H9 (cell line): ENCODE results near the gene MICB. TPM values are rescaled to one million over a fixed set of nuclear protein-coding genes. Genes with fewer than 3 reads are reported as not detected.

ENCODE experiments used
- DNase-seq: peaks from one replicate; pipeline ENCODE4 v3.0.0-alpha.2; 2017
- H2AFZ ChIP-seq: one replicate; pipeline ENCODE4 v1.6.1; 2013; ENCODE audit warnings: mild to moderate bottlenecking, low read length, control low read depth, moderate library complexity
- H2AK5ac ChIP-seq: 2 replicates; pipeline ENCODE4 v1.6.1; 2013; ENCODE audit warnings: low read length, control low read depth, mixed read lengths; ENCODE audit not compliant: insufficient read length
- H2BK120ac ChIP-seq: one replicate; pipeline ENCODE4 v1.6.1; 2013; ENCODE audit warnings: low read depth, mild to moderate bottlenecking, low read length, control low read depth, inconsistent platforms; ENCODE audit not compliant: poor library complexity, severe bottlenecking
- H2BK12ac ChIP-seq: 2 replicates; pipeline ENCODE4 v1.6.1; 2013; ENCODE audit warnings: low read length, control low read depth, mixed read lengths, low read depth; ENCODE audit not compliant: insufficient read length
- H2BK15ac ChIP-seq: 2 replicates; pipeline ENCODE4 v1.6.1; 2013; ENCODE audit warnings: low read depth, low read length, control low read depth
- H2BK20ac ChIP-seq: one replicate; pipeline ENCODE4 v1.6.1; 2013; ENCODE audit warnings: low read depth, mild to moderate bottlenecking, low read length, control low read depth, inconsistent platforms; ENCODE audit not compliant: poor library complexity, severe bottlenecking
- H2BK5ac ChIP-seq: 2 replicates; pipeline ENCODE4 v1.6.1; 2013; ENCODE audit warnings: low read length, control low read depth, mixed read lengths; ENCODE audit not compliant: insufficient read length
- H3K14ac ChIP-seq: 2 replicates; pipeline ENCODE4 v1.6.1; 2013; ENCODE audit warnings: low read length, control low read depth; ENCODE audit not compliant: insufficient read depth
- H3K18ac ChIP-seq: 2 replicates; pipeline ENCODE4 v1.6.1; 2013; ENCODE audit warnings: low read depth, mild to moderate bottlenecking, mixed read lengths, low read length, control low read depth; ENCODE audit not compliant: insufficient read length
- H3K23ac ChIP-seq: 2 replicates; pipeline ENCODE4 v1.6.1; 2013; ENCODE audit warnings: low read length, control low read depth, mixed read lengths, low read depth; ENCODE audit not compliant: insufficient read length
- H3K23me2 ChIP-seq: 2 replicates; pipeline ENCODE4 v1.6.1; 2013; ENCODE audit warnings: low read depth, mild to moderate bottlenecking, mixed read lengths, low read length, control low read depth; ENCODE audit not compliant: insufficient read length, poor library complexity, severe bottlenecking
- H3K27ac ChIP-seq: 2 replicates; pipeline ENCODE4 v1.5.1; 2013; ENCODE audit warnings: low read length, control low read depth, mixed read lengths, low read depth; ENCODE audit not compliant: insufficient read length
- H3K27me3 ChIP-seq: 2 replicates; pipeline ENCODE4 v1.6.1; 2013; ENCODE audit warnings: low read length, control low read depth, inconsistent platforms; ENCODE audit not compliant: insufficient read depth
- H3K4ac ChIP-seq: 2 replicates; pipeline ENCODE4 v1.6.1; 2013; ENCODE audit warnings: low read depth, mild to moderate bottlenecking, control low read depth, inconsistent platforms, low read length, moderate library complexity
- H3K4me1 ChIP-seq: 2 replicates; pipeline ENCODE4 v1.6.1; 2013; ENCODE audit warnings: low read length, control low read depth, inconsistent platforms; ENCODE audit not compliant: insufficient read depth
- H3K4me2 ChIP-seq: 2 replicates; pipeline ENCODE4 v1.6.1; 2013; ENCODE audit warnings: low read length, control low read depth, mixed read lengths; ENCODE audit not compliant: insufficient read length, insufficient read depth
- H3K56ac ChIP-seq: 2 replicates; pipeline ENCODE4 v1.6.1; 2013; ENCODE audit warnings: low read depth, mild to moderate bottlenecking, mixed read lengths, low read length, control low read depth; ENCODE audit not compliant: insufficient read length
- H3K79me1 ChIP-seq: 2 replicates; pipeline ENCODE4 v1.6.1; 2013; ENCODE audit warnings: low read depth, mild to moderate bottlenecking, moderate library complexity, low read length, control low read depth, inconsistent platforms; ENCODE audit not compliant: insufficient read depth, poor library complexity, severe bottlenecking
- H3K79me2 ChIP-seq: 2 replicates; pipeline ENCODE4 v1.6.1; 2013; ENCODE audit warnings: low read length, control low read depth, inconsistent platforms; ENCODE audit not compliant: insufficient read depth
- H3K9ac ChIP-seq: 2 replicates; pipeline ENCODE4 v1.6.1; 2013; ENCODE audit warnings: low read length, control low read depth, mixed read lengths; ENCODE audit not compliant: insufficient read length; ENCODE audit errors: extremely low read depth
- H3K9me3 ChIP-seq: one replicate; pipeline ENCODE4 v1.6.1; 2013; ENCODE audit warnings: low read depth, low read length, inconsistent platforms; ENCODE audit not compliant: control insufficient read depth
- H3T11ph ChIP-seq: one replicate; pipeline ENCODE4 v1.6.1; 2013; ENCODE audit warnings: mild to moderate bottlenecking, low read length, control low read depth, inconsistent platforms
- H4K20me1 ChIP-seq: one replicate; pipeline ENCODE4 v1.6.1; 2013; ENCODE audit not compliant: control insufficient read depth, insufficient read length, insufficient read depth
- H4K5ac ChIP-seq: 2 replicates; pipeline ENCODE4 v1.6.1; 2013; ENCODE audit warnings: low read depth, mild to moderate bottlenecking, mixed read lengths, low read length, control low read depth; ENCODE audit not compliant: insufficient read length
- H4K8ac ChIP-seq: replicated peaks from 2 replicates; pipeline ENCODE4 v1.6.1; 2013; ENCODE audit warnings: low read length, control low read depth, mixed read lengths, low read depth; ENCODE audit not compliant: insufficient read length
- H4K91ac ChIP-seq: 2 replicates; pipeline ENCODE4 v1.6.1; 2013; ENCODE audit warnings: low read depth, mild to moderate bottlenecking, moderate library complexity, mixed read lengths, low read length, control low read depth; ENCODE audit not compliant: insufficient read length
- H3K27ac Mint-ChIP-seq, 3 experiments: 2 replicates in 2 of 3; 3 replicates in 1 of 3; pipeline ENCODE4 v1.8.0; 2020 to 2021; ENCODE audit warnings: mixed read lengths in 3 of 3, mild to moderate bottlenecking in 1 of 3, moderate library complexity in 1 of 3
- H3K27me3 Mint-ChIP-seq: 2 replicates; pipeline ENCODE4 v1.8.0; 2021; ENCODE audit warnings: low read depth, mild to moderate bottlenecking, moderate library complexity, mixed read lengths
- H3K36me3 Mint-ChIP-seq, 3 experiments: 2 replicates in 2 of 3; 3 replicates in 1 of 3; pipeline ENCODE4 v1.8.0; 2020 to 2021; ENCODE audit warnings: low read depth in 3 of 3, mixed read lengths in 3 of 3; ENCODE audit not compliant: insufficient read depth in 1 of 3
- H3K4me1 Mint-ChIP-seq, 2 experiments: 2 replicates each; pipeline ENCODE4 v1.8.0; 2020; ENCODE audit warnings: mixed read lengths in 2 of 2
- H3K4me3 Mint-ChIP-seq, 2 experiments: 2 replicates in 1 of 2; 3 replicates in 1 of 2; pipeline ENCODE4 v1.8.0; 2020 to 2021; ENCODE audit warnings: mild to moderate bottlenecking in 2 of 2, mixed read lengths in 2 of 2, moderate library complexity in 1 of 2
- H3K9me3 Mint-ChIP-seq, 2 experiments: 2 replicates in 1 of 2; 3 replicates in 1 of 2; pipeline ENCODE4 v1.8.0; 2020; ENCODE audit warnings: mild to moderate bottlenecking in 2 of 2, mixed read lengths in 2 of 2, moderate library complexity in 1 of 2
- CTCF ChIP-seq: fragments of 200-600 bp; sonication (generic); conservative IDR thresholded peaks from 3 replicates; pipeline ENCODE4 v1.8.0; 2021; ENCODE audit warnings: antibody characterized with exemption, mild to moderate bottlenecking
- WGBS: extraction: QIAGEN DNeasy Blood & Tissue Kit; methylation state at CpG from one replicate; pipeline ENCODE4 v1.1.7; 2013; ENCODE audit warnings: missing lambda C conversion rate, low lambda C conversion rate, mixed read lengths; ENCODE audit not compliant: insufficient read length; ENCODE audit errors: extremely low coverage; 5-methylcytosine and 5-hydroxymethylcytosine counted together
- total RNA-seq: library from RNA; stranded (reverse); gene quantifications from 2 replicates; pipeline ENCODE4 v1.2.1, GENCODE V29; 2021

The MICB gene
- total RNA-seq, 1 experiment from 2014 or later, result 6.2 TPM

- Mint-ChIP-seq H3K27me3 (peaks cover 25% of the 10 kb centered on the region), H3K36me3 (no peaks in the 10 kb centered on the region; a peak in 1 of 7 replicates), H3K9me3 (no peaks in the 10 kb centered on the region), H3K27ac (no peak overlapping the region), H3K4me3 (no peak overlapping the region), H3K4me1 (0 out of 4 replicates have a peak, but pooled peaks cover 0 to 4% of the 10 kb centered on the region in 2 experiments)
- no peak overlapping the region for H4K8ac ChIP-seq
- H4K5ac ChIP-seq, result no peak overlapping the region
- H3K27me3 ChIP-seq, result 0 out of 2 replicates have a peak, but pooled peaks cover 2% of the 10 kb centered on the region
- no peak overlapping the region for H3T11ph ChIP-seq
- H3K27ac ChIP-seq, result no peak overlapping the region
- no peak overlapping the region for H4K91ac ChIP-seq
- H3K4me1 ChIP-seq, result no peaks in the 10 kb centered on the region
- no peaks in the 10 kb centered on the region for H3K79me2 ChIP-seq
- no peak overlapping the region for H2AK5ac ChIP-seq
- no peak overlapping the region for H3K56ac ChIP-seq
- no peak overlapping the region for H2AFZ ChIP-seq
- H3K9ac ChIP-seq, result no peak overlapping the region
- no peak overlapping the region for H3K18ac ChIP-seq
- H3K4ac ChIP-seq, result no peak overlapping the region
- H2BK12ac ChIP-seq, result no peak overlapping the region
- no peak overlapping the region for H3K4me2 ChIP-seq
- WGBS, result no CpG with 5 or more reads among the region's 2 CpGs
- no peaks in the 10 kb centered on the region for H4K20me1 ChIP-seq
- H3K23ac ChIP-seq, result no peak overlapping the region
- H3K23me2 ChIP-seq, result no peaks in the 10 kb centered on the region
- H2BK120ac ChIP-seq, result no peak overlapping the region
- no peak for TF ChIP-seq CTCF
- no peak for DNase-seq
- no peaks in the 10 kb centered on the region for H3K9me3 ChIP-seq
- no peak overlapping the region for H2BK15ac ChIP-seq
- H2BK5ac ChIP-seq, result no peak overlapping the region
- no peak overlapping the region for H2BK20ac ChIP-seq
- H3K79me1 ChIP-seq, result no peaks in the 10 kb centered on the region
- H3K14ac ChIP-seq, result no peak overlapping the region
Observed at GRCh38 chr6:31470801-31471200, 27.1 kb upstream of the MICB start.
